ENCODE measurements around the gene CUL2. TPM values are rescaled to one million over a fixed set of nuclear protein-coding genes. Genes with fewer than 3 reads are reported as not detected.

CUL2 gene
- total RNA-seq, 1 experiment from 2014 or later: 32.4 TPM

DNA sequence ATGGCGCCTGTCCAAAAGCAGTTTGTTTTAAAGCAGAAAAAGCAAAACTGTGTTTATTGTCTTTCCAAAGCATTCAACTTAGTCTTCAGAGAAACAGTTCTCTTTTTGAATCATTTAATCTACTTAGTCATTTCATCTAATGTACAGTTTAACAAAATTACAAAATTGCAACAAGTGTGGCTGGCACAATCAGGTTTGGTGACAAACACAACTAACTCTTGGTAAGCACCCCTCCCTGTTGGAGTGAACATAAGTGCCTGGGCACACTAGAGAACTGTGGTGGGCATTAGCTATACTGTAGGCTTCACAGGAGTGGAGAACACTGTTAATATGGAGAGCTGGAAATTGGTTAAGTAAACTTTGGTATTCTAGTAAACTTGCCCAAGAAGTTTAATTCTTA lies 43.4 kb upstream of the CUL2 start:
- POLR2A ChIA-PET: no interaction called here
- TF ChIP-seq, protein P1, sequence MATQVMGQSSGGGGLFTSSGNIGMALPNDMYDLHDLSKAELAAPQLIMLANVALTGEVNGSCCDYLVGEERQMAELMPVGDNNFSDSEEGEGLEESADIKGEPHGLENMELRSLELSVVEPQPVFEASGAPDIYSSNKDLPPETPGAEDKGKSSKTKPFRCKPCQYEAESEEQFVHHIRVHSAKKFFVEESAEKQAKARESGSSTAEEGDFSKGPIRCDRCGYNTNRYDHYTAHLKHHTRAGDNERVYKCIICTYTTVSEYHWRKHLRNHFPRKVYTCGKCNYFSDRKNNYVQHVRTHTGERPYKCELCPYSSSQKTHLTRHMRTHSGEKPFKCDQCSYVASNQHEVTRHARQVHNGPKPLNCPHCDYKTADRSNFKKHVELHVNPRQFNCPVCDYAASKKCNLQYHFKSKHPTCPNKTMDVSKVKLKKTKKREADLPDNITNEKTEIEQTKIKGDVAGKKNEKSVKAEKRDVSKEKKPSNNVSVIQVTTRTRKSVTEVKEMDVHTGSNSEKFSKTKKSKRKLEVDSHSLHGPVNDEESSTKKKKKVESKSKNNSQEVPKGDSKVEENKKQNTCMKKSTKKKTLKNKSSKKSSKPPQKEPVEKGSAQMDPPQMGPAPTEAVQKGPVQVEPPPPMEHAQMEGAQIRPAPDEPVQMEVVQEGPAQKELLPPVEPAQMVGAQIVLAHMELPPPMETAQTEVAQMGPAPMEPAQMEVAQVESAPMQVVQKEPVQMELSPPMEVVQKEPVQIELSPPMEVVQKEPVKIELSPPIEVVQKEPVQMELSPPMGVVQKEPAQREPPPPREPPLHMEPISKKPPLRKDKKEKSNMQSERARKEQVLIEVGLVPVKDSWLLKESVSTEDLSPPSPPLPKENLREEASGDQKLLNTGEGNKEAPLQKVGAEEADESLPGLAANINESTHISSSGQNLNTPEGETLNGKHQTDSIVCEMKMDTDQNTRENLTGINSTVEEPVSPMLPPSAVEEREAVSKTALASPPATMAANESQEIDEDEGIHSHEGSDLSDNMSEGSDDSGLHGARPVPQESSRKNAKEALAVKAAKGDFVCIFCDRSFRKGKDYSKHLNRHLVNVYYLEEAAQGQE (IDR thresholded peaks at IDR 0.05; ENCODE audit: insufficient read depth in 1 of 2, low read depth in 2 of 2, low read length in 1 of 2): no peak
- TF ChIP-seq SIN3A (IDR thresholded peaks at IDR 0.05; ENCODE audit: borderline replicate concordance, insufficient read depth, low read depth, low read length) (no peak), POLR2AphosphoS5 (IDR thresholded peaks at IDR 0.05; ENCODE audit: low read depth, low read length) (no peak), TCF7L2 (IDR thresholded peaks at IDR 0.05; ENCODE audit: low read depth, low read length) (no peak)
- TF ChIP-seq, protein P2, sequence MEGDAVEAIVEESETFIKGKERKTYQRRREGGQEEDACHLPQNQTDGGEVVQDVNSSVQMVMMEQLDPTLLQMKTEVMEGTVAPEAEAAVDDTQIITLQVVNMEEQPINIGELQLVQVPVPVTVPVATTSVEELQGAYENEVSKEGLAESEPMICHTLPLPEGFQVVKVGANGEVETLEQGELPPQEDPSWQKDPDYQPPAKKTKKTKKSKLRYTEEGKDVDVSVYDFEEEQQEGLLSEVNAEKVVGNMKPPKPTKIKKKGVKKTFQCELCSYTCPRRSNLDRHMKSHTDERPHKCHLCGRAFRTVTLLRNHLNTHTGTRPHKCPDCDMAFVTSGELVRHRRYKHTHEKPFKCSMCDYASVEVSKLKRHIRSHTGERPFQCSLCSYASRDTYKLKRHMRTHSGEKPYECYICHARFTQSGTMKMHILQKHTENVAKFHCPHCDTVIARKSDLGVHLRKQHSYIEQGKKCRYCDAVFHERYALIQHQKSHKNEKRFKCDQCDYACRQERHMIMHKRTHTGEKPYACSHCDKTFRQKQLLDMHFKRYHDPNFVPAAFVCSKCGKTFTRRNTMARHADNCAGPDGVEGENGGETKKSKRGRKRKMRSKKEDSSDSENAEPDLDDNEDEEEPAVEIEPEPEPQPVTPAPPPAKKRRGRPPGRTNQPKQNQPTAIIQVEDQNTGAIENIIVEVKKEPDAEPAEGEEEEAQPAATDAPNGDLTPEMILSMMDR (IDR thresholded peaks at IDR 0.05): no peak
- Histone ChIP-seq H3K36me3 (ENCODE audit: control insufficient read depth, insufficient read depth, low read length) (no peaks in the 10 kb centered on the region), H3K4me3 (ENCODE audit: low read depth in 2 of 2, low read length in 2 of 2) (no peak overlapping the region), H3K27ac (ENCODE audit: low read length) (no peak overlapping the region), H3K9me3 (ENCODE audit: control insufficient read depth, insufficient read depth, low read depth, low read length) (no peaks in the 10 kb centered on the region), H3K4me1 (ENCODE audit: control insufficient read depth, insufficient read depth, low read length) (peaks cover 3% of the 10 kb centered on the region; the same call in 1 of the 2 replicates), H3K27me3 (ENCODE audit: control insufficient read depth, insufficient read depth, low read length) (no peaks in the 10 kb centered on the region)
- no TSS peak for BruUV-seq (replicated peaks)
- in situ Hi-C loops (cut with HindIII; ENCODE audit: low pct_unique_long_range_greater_than_20kb, low sequenced_read_pairs) (no loop called here), intact Hi-C loops (cut with micrococcal nuclease; ENCODE audit: unreplicated experiment) (no loop called here)
- no peak for DNase-seq (ENCODE audit: low read depth, low spot score)
- CTCF ChIA-PET: no interaction called here
- no peak for ATAC-seq

DNA sequence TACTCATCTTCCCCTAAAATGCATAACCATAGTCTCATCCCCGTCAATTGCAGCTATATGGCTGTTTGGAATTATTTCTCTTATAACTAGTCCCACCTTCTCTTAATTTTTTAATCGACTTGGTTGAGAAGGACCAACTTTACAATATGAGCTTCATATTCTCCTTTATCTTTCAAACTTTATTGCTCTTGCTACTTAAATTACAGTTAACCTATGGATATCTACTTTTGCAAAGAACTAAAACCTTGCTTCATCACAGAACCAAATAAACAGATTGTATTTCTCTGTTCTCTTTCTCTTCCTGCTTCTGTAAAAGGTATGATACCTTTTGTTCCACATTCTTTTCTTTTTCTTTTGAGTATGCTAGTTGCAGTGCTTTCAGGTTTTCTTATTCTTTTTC lies 42.6 kb upstream of the CUL2 start:
- in situ Hi-C loops (cut with HindIII; ENCODE audit: low pct_unique_long_range_greater_than_20kb, low sequenced_read_pairs) (no loop called here), intact Hi-C loops (cut with micrococcal nuclease; ENCODE audit: unreplicated experiment) (no loop called here)
- Histone ChIP-seq H3K4me1 (ENCODE audit: control insufficient read depth, insufficient read depth, low read length) (peaks cover 3% of the 10 kb centered on the region; the same call in 1 of the 2 replicates), H3K4me3 (ENCODE audit: low read depth in 2 of 2, low read length in 2 of 2) (no peak overlapping the region), H3K27me3 (ENCODE audit: control insufficient read depth, insufficient read depth, low read length) (no peaks in the 10 kb centered on the region), H3K36me3 (ENCODE audit: control insufficient read depth, insufficient read depth, low read length) (no peaks in the 10 kb centered on the region; the same call in 1 of the 2 replicates), H3K27ac (ENCODE audit: low read length) (no peak overlapping the region), H3K9me3 (ENCODE audit: control insufficient read depth, insufficient read depth, low read depth, low read length) (no peaks in the 10 kb centered on the region)
- ChIA-PET CTCF (no interaction called here), POLR2A (interaction anchor here (0.5 kb wide), 1 partner anchor 146 kb away, joined by 3 read pairs; no protein-coding TSS in a partner anchor)
- DNase-seq (ENCODE audit: low read depth, low spot score) (no peak), ATAC-seq (no peak)
- TF ChIP-seq SIN3A (IDR thresholded peaks at IDR 0.05; ENCODE audit: borderline replicate concordance, insufficient read depth, low read depth, low read length) (no peak), TCF7L2 (IDR thresholded peaks at IDR 0.05; ENCODE audit: low read depth, low read length) (no peak), POLR2AphosphoS5 (IDR thresholded peaks at IDR 0.05; ENCODE audit: low read depth, low read length) (no peak)
- TF ChIP-seq, protein P1 (IDR thresholded peaks at IDR 0.05; ENCODE audit: insufficient read depth in 1 of 2, low read depth in 2 of 2, low read length in 1 of 2): no peak
- TF ChIP-seq, protein P2 (IDR thresholded peaks at IDR 0.05): no peak
- BruUV-seq (replicated peaks): no TSS peak
